C4-2B (cell line): ENCODE data around the gene F12.

ENCODE experiments used
- ZFX ChIP-seq: fragments of 450-650 bp; IDR thresholded peaks from 2 replicates; pipeline ENCODE4 v1.6.1; 2017
- TF ChIP-seq, protein P1 (sequence below): fragments of 450-650 bp; conservative IDR thresholded peaks from 2 replicates; pipeline ENCODE4 v1.5.1; 2017; ENCODE audit warnings: mild to moderate bottlenecking

DNA sequence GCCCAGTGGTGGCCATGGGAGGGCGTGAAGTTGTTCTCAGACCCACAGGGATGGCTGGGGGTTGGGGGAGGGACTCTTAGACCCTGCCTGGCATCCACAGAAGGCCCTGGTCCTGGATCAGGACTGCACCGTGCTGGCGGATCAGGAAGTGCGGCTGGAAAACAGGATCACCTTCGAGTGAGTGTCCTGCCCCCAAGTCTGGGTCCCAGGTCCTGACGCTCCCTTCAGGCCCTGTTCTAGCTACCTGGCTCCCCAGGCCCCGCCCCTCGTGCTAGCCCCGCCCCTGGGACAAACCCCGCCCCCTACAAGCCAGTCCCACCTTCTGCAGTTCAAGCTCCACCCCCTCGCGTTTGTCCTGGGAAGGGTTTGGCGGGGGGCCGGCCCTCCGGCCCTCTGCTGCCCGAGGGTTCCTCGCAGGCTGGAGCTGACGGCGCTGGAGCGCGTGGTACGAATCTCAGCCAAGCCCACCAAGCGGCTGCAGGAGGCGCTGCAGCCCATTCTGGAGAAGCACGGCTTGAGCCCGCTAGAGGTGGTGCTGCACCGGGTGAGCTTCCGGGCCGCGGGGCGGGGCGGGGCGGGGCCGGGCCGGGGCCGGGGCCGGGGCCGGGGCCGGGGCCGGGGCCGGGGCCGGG lies 38.8 kb downstream of the F12 start:
- no peak for TF ChIP-seq ZFX
- TF ChIP-seq, protein P1, sequence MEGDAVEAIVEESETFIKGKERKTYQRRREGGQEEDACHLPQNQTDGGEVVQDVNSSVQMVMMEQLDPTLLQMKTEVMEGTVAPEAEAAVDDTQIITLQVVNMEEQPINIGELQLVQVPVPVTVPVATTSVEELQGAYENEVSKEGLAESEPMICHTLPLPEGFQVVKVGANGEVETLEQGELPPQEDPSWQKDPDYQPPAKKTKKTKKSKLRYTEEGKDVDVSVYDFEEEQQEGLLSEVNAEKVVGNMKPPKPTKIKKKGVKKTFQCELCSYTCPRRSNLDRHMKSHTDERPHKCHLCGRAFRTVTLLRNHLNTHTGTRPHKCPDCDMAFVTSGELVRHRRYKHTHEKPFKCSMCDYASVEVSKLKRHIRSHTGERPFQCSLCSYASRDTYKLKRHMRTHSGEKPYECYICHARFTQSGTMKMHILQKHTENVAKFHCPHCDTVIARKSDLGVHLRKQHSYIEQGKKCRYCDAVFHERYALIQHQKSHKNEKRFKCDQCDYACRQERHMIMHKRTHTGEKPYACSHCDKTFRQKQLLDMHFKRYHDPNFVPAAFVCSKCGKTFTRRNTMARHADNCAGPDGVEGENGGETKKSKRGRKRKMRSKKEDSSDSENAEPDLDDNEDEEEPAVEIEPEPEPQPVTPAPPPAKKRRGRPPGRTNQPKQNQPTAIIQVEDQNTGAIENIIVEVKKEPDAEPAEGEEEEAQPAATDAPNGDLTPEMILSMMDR = no peak; the same call in 1 of the 2 replicates
